Pons (tissue), 1 donor: ENCODE results near the gene TTC23L.
A peak's percentile ranks its signal among the peaks of the same experiment; 100 is the strongest.
"Not testable (repeated sequence)": the region's sequence is repeated elsewhere in the genome, so short reads cannot be mapped to it uniquely, and the experiment has no call there.

ENCODE experiments used
- DNase-seq: peaks from one replicate; pipeline ENCODE4 v3.0.0-alpha.2; 2016; ENCODE audit warnings: low spot score

Gene TTC23L

DNA sequence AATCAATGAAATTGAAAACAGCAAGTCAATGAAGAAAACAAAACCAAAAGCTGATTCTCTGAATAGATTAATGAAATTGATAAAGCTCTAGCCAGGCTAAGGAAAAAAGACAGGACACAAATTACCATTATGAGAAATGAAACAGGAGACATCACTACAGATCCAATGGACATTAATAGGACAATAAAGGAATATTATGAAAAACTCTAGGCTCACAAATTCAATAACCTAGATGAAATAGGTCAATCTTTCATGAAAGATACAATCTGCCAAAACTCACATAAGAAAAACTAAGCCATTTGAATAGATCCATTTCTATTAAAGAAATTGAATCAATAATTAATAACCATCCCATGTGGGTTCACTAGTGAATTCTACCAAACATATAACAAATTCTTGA is 37.3 kb downstream of the TTC23L start:
- DNase-seq: no peak

DNA sequence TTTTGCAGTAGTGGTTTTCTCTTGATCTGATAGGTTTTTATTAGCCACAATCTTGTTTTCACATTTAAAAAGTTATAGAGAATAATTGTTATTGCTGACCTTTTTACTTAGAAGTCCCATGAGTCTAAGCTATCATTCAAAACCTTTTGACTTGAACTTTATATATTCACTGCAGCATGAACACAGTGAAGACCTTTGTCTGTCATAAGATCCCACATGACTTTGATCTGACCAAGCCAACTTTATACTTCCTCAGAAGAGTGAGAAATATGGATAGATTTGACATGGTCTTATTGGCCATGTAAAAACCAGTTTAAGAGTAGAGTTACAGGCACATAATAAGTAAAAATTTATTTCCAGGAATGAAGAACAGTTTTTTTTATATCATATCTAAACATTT is 42.3 kb downstream of the TTC23L start:
- DNase-seq: no peak

DNA sequence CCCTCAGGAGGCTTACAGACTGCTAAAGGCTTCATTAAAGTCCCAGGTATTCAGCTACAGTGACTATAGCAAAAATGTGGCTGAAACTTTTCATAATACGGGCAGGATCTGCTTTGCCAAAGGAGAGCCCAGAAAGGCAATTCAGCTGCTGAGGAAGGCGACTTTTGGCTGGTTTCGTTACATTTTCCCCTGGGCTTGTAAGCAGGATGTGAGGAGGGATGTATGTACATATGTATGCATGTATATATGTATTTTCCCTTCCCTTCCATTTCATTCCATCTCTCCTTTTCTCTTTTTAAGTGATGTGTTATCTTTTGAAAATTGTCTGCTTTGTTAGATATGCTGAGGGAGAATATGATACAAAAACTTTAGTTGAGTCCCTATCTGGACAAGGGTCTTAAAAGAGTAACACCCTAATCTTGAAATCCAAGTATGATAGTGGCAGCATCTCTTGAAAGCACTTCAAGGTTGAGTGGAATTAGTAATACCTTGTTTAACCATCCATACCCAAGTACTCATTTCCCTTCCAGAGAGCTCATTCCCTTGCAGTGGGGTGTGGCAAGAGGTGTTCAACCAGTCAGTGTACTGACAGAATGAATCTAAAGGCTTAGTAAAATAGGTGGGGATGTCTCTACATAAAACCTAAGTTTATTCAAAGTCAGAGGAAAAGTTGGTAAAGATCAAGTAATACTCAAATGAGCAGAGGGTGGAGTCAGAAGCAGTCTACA is 47.6 kb downstream of the TTC23L start:
- DNase-seq: no peak

DNA sequence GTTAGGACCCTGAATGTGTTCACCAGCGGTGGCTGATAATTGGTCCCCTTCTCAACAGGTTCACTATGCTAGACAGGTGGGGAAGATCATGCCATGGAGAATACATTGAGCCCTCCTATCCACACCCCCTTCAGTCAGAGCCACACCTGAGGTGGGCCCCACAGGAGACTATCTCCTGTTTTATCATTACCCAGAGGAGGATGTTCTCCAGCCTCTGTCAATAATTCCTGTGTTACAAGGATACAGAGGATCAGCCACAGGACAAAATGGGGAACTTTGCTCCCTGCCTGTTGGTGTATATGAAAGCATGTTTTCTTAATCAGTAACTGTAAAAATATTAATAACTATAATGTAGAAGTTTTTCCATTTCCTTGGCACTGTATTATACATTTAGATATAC is 50.4 kb downstream of the TTC23L start:
- DNase-seq: no peak

DNA sequence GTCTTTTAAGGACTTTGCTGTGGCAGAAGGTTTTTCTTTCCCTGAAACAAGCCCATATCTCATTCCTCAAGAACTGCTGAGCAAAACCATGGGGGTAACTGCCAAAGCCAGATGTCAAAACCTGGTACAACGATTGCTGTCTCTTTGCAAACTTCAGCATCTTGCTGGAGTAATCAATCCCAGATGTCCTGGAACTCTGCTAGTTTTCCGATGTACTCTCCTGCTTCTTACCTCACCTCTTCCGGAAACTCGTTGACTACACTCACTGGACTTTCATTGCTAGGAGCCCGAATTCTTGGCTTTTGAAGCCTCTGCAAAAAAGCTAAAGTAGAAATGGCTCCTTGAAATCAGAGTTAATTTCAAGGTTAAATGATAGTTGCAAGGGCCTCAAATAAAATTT is 53.0 kb downstream of the TTC23L start:
- DNase-seq: no peak

DNA sequence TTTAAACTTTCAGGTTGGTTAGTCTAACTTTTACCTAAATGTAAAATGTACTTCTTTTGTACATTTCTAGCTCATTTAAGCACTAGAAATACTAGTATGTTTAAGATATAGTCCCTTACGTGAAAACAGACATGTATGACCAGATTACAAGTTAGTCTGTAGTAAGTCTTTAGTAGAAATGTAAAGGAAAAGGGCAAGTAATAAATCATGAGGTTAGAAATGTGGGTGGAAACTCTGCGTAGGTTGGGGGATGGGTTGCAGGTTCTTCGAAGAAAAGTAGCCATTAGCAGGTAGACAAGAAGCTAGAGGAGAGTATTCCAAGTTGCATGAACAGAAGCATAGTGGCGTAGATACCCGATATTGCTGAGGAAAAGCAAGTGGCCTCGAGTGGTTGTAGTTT is 53.5 kb downstream of the TTC23L start:
- DNase-seq: no peak

DNA sequence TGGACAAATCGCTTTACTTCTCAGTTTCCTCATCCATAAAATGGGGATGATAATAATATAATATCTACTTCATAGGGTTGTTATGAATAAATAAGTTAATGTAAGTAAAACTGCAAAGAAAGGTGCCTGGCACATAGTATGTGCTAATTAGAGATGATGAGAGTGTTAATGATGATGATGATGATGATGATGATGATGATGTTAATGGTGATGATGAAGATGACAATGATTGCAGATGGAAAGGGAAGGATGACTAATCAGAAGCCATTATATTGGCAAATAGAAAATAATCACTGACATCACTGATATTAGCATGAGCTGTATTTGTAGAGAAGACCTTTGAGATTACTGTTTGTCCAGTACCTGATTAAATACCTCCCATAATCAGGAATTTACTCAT is 55.8 kb downstream of the TTC23L start:
- no peak for DNase-seq

DNA sequence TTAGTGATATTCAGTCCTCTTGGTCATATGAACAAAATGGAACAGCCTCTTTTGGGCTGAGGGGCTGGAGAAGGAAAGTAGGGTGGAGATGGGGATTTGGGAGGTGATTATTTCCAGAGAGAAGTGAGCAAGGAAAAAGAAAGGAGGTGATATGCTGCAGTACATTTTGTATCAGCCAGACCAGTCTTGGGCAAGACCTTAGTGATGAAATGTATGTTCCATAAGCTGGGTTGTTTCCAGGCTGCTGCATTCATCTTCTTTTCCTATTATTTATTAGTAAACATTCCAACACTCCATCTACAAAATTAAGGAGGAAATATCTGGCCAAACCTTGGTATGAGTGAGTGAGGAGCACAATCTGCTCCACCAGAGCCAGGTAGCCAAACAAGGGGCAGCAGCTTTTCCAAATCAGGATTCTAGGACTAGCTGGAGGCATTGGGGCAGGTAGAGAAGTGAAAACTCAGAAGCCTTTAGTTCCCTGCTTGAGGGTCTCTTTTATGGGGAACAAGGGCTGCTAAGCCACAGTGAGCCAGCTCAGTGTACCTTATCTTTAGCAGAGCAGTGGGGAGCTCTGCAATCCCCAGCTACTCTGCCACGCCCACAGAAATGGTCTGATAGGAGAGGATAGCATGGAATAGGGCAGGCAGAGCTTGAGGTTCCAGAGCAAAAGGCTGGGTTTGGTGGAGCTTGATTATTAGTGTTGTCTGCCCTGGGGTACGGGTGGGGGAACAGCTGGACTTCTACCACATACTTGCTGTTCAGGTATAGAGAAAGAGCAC is 56.9 kb downstream of the TTC23L start:
- DNase-seq: no peak

DNA sequence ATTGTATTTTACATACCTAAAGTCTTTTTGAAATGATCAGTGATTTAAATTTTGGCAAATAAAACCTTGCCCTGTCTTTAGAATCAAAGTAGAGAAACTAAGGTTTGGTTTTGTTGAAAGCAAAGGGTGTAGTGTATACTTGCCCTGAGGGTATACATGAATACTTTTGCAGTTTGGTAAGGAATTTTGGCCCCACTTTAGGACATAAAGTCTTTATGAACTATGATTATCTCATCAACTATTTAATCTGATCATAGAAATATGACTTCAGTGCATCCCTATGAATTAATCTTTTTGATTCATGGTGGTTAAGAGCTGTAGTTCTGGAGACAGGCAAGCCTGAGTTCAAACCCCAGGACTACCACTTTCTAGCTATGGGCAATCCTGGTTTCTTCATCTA is 58.7 kb downstream of the TTC23L start:
- DNase-seq: no peak

DNA sequence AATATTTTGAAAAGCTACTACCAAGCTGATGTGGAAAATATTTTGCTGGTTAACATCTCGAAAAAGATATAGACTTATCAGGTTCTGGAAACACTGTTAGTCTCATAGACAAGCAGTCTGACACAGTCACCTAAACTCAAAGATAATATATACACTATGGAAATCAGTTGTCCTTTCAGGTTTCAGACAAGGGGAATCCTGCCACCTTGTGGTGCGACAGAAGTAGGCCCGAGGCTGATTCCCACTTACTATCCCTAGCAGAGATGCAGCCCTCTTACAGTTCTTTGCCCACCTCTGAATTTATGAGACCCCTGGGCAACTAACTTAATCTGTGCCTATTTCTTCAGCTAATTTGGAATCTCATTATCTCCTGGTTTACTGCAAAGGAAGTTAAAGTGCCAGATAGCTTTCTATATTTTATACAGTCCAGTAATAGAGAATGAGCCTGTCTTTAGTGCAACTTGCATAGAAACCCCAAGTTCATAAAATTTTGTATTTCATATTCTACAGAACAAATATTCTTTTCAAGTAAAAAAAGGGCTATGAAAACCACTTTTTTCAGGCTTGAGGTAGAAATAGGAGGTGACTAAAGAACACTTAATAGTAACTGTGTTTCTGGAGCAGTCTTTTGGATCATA is 59.4 kb downstream of the TTC23L start:
- peak; percentile 85 for DNase-seq

DNA sequence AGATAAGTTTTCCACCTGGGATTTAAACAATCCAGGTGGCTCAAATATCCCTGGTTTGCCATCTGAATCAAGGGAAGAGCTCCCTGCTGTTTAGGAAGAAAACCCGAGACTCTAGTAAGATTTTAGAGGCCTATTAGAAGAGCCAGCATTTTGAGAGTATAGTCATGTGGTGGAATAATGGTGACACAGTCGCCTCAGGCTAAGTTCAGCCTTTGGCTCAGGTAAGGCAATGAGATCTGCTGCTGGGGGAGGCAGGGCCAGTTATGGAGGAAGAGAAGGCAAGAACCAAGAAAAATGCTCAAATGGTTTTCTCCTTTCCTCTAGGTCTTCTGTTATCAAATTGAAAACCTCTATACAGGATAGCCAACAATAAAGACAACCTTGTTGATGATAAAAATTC is 60.1 kb downstream of the TTC23L start:
- no peak for DNase-seq

DNA sequence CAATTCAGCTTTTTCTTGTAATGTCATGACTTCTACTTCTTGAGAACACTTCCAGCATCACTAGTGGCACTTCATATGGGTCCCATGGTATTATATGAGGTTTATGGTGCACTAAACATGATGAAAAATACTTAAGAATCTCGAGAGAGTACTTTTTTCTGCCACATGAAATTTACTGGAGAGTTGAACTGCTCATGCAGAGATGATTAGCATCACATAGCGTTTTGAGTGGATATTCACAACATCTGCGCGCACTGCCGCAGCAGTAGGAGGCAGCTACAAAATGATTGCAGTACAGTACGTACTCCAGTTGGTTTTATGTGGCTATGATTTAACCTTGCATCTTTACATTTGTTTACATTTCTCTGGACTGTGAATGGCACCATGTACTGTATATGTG is 61.7 kb downstream of the TTC23L start:
- no peak for DNase-seq

DNA sequence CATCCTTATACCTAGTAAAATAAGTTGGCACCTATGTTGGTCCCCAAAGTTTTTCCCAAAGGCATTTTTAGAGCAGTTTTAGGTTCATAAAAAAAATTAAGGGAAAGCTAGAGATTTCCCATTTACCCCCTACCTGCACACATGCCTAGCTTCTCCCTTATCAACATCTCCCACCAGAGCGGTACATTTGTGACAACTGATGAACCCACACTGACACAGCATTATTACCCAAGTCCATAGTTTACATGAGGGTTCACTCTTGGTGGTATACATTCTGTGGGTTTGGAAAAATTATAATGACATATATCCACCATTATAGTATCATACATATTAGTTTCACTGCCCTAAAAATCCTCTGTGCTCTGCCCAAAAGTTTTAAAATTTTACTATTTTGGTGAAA is 64.3 kb downstream of the TTC23L start:
- no peak for DNase-seq

DNA sequence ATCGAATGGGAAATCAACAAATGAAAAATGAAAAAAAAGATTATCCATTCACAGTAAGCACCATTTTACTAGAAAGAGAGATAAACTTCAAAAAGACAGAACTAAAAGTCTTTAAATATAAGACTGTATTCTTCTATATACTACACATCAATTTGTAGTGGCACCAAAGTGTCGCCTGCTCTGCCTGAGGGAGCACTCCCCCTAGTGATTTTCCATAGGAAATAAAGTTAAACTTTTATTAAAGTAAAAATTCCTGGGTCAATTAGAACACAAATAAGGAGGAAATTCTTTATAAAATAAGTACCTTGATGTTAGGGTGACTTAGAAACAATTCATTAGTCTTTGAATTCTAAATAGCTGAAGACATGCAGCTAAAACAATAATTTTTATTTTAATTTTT is 66.6 kb downstream of the TTC23L start:
- no peak for DNase-seq

DNA sequence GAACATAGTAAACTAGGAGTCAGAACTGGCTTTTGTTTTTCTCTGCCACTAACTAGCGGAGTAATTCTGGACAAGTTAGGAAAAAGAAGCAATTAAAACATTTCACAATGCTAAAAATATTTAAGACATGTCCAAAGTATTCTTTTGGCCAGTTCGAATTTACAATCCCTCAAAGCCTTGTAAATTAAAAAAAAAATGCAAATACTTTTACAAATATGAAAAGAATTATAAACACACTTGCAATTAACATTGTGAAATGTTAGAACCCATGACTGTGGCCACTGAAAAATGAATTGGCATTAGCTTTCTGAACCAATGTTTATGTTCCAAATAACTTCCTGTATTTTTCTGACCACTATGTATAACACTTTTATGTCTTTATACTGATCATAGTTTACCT is 74.1 kb downstream of the TTC23L start:
- no peak for DNase-seq

DNA sequence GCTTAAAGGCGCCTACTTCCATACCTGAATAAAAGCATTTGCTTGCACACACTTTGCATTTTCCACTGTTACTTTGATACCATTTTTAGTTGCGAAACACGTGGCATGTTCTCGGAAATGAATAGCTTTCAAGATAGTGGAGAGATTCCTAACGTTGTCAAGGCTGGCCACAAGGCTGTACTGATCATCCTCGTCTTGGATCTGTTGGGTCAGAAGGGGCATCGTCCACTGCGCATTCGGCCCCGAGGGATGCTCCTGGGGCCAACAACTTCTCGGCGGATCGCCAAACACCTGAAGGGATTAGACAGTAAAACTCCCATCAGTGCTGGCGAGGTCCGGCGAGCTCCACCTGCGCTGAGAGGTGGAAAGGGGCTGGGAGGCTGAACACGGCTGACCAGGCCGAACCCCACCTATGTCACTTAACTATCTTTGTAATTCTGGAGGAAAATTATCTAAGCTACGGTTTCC is 75.7 kb downstream of the TTC23L start:
- peak; percentile 10 for DNase-seq

DNA sequence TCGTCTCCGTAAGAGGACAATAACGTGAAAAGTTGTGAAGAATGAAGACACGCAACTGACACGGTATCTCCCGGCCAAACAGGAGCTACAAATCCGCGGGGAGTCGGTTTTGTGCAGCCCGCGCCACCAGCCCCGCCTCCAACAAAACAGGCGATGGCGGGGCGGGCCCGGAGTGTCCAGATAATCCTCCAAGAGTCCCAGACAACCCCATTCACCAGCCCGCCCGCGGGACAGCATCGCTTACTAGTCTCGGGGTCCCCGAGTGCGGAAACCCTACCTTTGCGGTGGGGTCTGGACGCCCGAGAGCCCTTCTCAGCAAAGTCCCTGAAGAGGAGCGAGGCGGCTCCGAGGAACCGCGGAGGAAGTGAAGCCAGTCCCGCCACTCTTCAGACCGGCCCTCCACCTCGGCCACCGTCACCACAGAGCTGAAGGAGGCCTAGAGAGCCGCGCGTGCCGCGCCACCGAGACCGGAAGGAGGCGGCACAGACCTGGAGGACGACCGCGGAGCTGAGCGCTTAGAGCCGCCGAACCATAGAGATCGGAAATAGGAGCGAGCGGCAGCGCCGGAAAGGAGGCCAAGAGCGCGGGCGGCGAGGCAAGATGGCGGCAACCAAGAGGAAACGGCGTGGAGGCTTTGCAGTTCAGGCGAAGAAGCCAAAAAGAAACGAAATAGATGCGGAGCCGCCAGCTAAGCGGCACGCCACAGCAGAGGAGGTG is 76.3 kb downstream of the TTC23L start, which contains the start of the genes BRIX1 and RAD1:
Gene BRIX1 (plus strand): TSS at position 573 of the 717 bp plus-strand sequence. CDS start 28 bp downstream, at position 601.
Gene RAD1 (minus strand): TSS at position 366 of the 717 bp plus-strand sequence. CDS start 612 bp downstream, outside the sequence.
- DNase-seq: peak; percentile 96

DNA sequence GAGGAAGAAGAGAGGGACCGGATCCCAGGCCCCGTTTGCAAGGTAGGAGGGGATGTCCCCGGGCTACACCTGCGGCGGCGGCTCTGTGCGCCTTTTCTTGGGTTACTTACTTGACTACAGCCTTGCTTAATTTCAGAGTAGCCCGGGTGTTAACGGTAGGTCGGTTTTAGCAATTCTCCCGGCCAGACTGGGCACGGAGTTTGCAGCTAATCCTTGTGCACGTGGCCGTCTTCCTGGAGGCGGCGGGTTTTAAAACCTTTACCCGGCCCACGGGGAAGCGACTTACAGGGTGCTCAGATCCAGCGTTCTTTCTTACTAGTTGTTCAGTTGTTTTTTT is 76.9 kb downstream of the TTC23L start:
- no peak for DNase-seq

DNA sequence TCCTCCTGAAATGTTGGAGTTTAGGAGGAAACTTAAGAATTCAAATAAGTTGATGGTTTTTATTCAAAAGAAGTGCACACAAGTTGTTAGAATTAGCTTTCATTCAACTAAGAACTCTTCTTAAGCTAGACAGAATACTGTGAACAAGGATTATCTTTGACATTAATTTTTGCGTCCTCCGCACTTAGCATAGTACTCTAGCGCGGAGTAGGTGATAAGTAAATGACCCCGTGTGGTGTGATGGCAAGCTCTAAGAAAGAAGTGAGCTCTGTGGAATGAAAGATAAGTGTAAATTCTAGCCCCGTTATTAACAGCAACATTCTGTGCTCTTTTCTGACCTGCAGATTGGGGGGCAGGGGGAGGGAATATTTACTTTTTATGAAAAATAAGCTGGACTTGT is 77.6 kb downstream of the TTC23L start:
- DNase-seq: no peak

DNA sequence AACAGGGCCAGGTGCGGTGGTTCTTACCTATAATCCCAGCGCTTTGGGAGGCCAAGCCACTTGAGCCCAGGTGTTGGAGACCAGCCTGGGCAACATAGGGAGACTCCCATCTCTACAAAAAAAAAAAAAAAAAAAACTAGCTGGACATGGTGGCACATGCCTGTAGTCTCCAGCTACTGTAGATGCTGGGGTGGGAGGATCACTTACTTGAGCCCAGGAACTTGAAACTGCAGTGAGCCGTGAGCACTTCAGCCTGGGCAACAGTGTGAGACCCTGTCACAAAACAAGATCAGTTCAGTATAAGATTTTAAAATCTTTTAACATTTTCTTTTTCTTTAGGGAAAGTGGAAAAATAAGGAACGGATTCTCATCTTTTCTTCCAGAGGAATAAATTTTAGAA is 79.1 kb downstream of the TTC23L start:
- DNase-seq: no peak

DNA sequence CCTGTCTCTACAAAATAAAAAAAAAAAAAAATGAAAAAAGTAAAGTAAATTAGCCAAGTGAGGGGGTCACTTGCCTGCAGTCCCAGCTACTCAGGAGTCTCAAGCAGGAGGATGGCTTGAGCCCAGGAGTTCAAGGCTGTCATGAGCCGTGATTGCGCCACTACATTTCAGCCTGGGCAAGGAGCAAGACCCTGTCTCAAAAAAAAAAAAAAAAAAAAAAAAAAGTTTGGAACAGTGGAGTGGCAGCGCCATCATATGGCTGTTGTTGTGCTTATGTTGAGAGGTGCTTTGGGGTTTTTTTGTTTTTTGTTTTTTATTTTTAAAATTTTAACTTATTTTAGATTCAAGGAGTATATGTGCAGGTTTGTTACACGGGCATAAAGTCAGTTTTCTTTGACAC is 80.1 kb downstream of the TTC23L start:
- no peak for DNase-seq

DNA sequence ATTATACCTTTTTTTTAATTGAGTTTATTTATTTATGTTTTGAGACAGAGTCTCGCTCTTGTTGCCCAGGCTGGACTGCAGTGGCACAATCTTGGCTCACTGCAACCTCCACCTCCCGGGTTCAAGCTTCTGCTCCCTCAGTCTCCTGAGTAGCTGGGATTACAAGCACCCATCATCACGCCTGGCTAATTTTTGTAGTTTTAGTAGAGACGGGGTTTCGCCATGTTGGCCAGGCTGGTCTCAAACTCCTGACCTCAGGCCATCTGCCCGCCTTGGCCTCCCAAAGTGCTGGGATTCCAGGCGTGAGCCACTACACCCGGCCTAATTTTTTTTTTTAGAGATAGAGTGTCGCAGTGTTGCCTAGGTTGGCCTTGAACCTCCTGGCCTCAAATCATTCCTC is 84.3 kb downstream of the TTC23L start:
- not testable (repeated sequence) for DNase-seq
